ENCODE data around the gene PI16. TPM values are rescaled to one million over a fixed set of nuclear protein-coding genes. Genes with fewer than 3 reads are reported as not detected.
A peak's percentile ranks its signal among the peaks of the same experiment; 100 is the strongest.

The PI16 gene
- total and polyA plus RNA-seq, 2 of the 13 experiments (the other 11 are each of a cell fraction or from before 2014, with no cell fraction given) = not detected

- TF ChIP-seq ATF4 (CRISPR knock-in tag; IDR thresholded peaks at IDR 0.05) (0 out of 4 replicates have a peak, but pooled peaks of 1 of the 2 experiments have one; percentile 55), MXD3 (CRISPR knock-in tag; IDR thresholded peaks at IDR 0.05) (peak; percentile 67; the same call in 1 of the 2 replicates), ZFP41 (CRISPR knock-in tag; IDR thresholded peaks at IDR 0.05; ENCODE audit: borderline replicate concordance) (no peak), TEF (CRISPR knock-in tag; IDR thresholded peaks at IDR 0.05) (no peak), ZFP82 (CRISPR knock-in tag; IDR thresholded peaks at IDR 0.05; ENCODE audit: borderline replicate concordance) (no peak), SOX13 (IDR thresholded peaks at IDR 0.05) (no peak), SOX13 (CRISPR knock-in tag; conservative IDR thresholded peaks at IDR 0.05 in 1 of 2, IDR thresholded peaks at IDR 0.05 in 1 of 2) (no peak), THAP11 (CRISPR knock-in tag; IDR thresholded peaks at IDR 0.05) (peak; percentile 90), CENPT (CRISPR knock-in tag; IDR thresholded peaks at IDR 0.05; ENCODE audit: low read depth) (peak; percentile 88), SKIL (CRISPR knock-in tag; IDR thresholded peaks at IDR 0.05; ENCODE audit: borderline replicate concordance) (peak; percentile 26), SRF (IDR thresholded peaks at IDR 0.05; ENCODE audit: low read depth, low read length) (peak; percentile 78; the same call in 1 of the 2 replicates), SP2 (CRISPR knock-in tag; IDR thresholded peaks at IDR 0.05) (peak; percentile 33; the same call in 1 of the 2 replicates), HNRNPLL (IDR thresholded peaks at IDR 0.05; ENCODE audit: low read depth, low read length, poor library complexity, severe bottlenecking) (peak; percentile 34), RBM39 (IDR thresholded peaks at IDR 0.05; ENCODE audit: low read depth, low read length, poor library complexity, severe bottlenecking) (peak; percentile 57), CEBPZ (IDR thresholded peaks at IDR 0.05; ENCODE audit: low read length) (no peak), IRF9 (CRISPR knock-in tag; IDR thresholded peaks at IDR 0.05; ENCODE audit: borderline replicate concordance) (peak; percentile 98; the same call in 1 of the 2 replicates), CHD2 (IDR thresholded peaks at IDR 0.05; ENCODE audit: low read depth, low read length) (peak; percentile 40; the same call in 1 of the 2 replicates), ZNF446 (CRISPR knock-in tag; IDR thresholded peaks at IDR 0.05) (no peak; the same call in 1 of the 2 replicates)
Measured at GRCh38 chr6:36985808-36986703, 31.5 kb downstream of the PI16 start, which contains the start of gene MTCH1 (continued).

Data from HepG2 (cell line).